Measurements from ENCODE around the gene RGL1.

The RGL1 gene

DNA sequence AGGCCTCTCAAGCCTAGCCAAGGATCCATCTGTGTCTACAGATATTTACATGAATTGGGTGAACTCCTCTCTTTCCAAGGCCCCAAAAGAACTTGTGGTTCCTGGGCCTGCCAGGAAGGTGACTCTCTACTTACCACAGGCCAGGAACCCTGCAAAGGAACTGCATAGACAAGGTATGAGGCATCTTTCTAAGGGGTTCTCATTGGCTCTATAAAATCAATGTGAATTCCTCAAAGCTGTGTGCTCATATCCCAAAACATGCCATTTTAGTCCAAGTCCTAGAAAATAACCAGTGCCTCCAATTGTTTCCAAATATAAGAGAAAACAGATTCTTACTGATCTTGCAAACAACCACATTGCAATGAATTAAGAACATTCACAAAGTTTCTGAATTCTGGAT lies 39.9 kb upstream of the RGL1 start:
- no peak overlapping the region for H3K9ac ChIP-seq (ENCODE audit: low read length)
- no peaks in the 10 kb centered on the region for H4K20me1 ChIP-seq (ENCODE audit: insufficient read depth, low read length)
- no peak for TF ChIP-seq EZH2 (IDR thresholded peaks at IDR 0.05; ENCODE audit: borderline replicate concordance, low read length)
- TF ChIP-seq, protein P1, sequence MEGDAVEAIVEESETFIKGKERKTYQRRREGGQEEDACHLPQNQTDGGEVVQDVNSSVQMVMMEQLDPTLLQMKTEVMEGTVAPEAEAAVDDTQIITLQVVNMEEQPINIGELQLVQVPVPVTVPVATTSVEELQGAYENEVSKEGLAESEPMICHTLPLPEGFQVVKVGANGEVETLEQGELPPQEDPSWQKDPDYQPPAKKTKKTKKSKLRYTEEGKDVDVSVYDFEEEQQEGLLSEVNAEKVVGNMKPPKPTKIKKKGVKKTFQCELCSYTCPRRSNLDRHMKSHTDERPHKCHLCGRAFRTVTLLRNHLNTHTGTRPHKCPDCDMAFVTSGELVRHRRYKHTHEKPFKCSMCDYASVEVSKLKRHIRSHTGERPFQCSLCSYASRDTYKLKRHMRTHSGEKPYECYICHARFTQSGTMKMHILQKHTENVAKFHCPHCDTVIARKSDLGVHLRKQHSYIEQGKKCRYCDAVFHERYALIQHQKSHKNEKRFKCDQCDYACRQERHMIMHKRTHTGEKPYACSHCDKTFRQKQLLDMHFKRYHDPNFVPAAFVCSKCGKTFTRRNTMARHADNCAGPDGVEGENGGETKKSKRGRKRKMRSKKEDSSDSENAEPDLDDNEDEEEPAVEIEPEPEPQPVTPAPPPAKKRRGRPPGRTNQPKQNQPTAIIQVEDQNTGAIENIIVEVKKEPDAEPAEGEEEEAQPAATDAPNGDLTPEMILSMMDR (IDR thresholded peaks at IDR 0.05; ENCODE audit: low read length) = no peak
- H3K4me1 ChIP-seq (ENCODE audit: insufficient read depth, low read length, severe bottlenecking) = no peaks in the 10 kb centered on the region
- H3K4me3 ChIP-seq (ENCODE audit: low read depth, low read length, poor library complexity, severe bottlenecking) = no peak overlapping the region
- H3K79me2 ChIP-seq (ENCODE audit: insufficient read depth, low read length) = no peaks in the 10 kb centered on the region
- H3K36me3 ChIP-seq (ENCODE audit: insufficient read depth, low read length) = no peaks in the 10 kb centered on the region
- H3K9me3 ChIP-seq (ENCODE audit: low read length) = 0 out of 2 replicates have a peak, but pooled peaks cover 3% of the 10 kb centered on the region
- H3K9me2 ChIP-seq (ENCODE audit: low read depth, low read length) = no peaks in the 10 kb centered on the region
- H3K4me2 ChIP-seq (ENCODE audit: low read length) = no peak overlapping the region
- H3K27ac ChIP-seq (ENCODE audit: low read depth, low read length, poor library complexity, severe bottlenecking) = no peak overlapping the region
- no peak overlapping the region for H2AFZ ChIP-seq (ENCODE audit: low read length)
- no peaks in the 10 kb centered on the region for H3K27me3 ChIP-seq (ENCODE audit: insufficient read depth, low read length)
- H3F3A ChIP-seq (ENCODE audit: insufficient read depth, low read length) = no peaks in the 10 kb centered on the region

DNA sequence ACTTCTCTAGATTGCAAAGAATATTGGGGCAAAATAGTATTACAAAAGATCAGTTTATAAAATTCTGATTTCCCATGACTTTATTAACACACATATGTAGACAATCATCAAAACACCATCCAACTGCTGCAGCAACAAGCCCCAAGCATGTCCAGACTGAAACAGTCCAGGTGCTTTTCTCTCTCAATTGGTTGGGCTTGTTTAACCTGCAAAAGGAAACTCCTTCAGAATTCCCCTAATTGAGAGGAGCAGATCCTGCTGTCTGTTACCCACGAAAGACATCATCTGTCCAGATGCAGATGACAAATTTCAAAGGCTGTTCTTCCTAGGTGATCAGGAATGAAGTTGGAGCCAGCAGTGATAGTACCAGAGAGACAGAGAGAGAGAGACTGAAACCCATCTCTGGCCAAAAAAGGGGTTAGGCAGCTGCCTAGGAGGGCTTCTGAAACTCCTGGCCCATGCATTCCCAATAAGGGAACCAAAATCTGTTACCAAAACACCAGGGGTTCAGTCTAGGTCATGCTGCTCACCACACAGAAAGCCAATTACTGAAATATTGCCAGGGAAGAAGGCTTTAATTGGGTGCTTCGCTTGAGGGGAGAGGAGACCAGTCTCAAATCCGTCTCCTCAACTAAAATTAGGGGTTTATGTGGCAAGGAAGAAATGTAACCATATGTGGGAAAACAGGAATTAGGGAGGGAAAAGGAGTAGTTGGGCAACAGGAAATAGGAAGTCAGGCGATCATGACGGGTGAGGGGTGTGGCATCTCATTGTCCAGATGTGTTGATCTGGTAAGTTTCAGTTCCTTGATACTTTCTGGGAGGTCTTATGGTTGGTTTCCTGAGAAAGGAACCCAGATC lies 34.7 kb upstream of the RGL1 start:
- Histone ChIP-seq H3K4me3 (ENCODE audit: low read depth, low read length, poor library complexity, severe bottlenecking) (no peak overlapping the region), H3K4me1 (ENCODE audit: insufficient read depth, low read length, severe bottlenecking) (no peaks in the 10 kb centered on the region), H3K4me2 (ENCODE audit: low read length) (no peak overlapping the region), H3K9ac (ENCODE audit: low read length) (no peak overlapping the region), H3K79me2 (ENCODE audit: insufficient read depth, low read length) (no peaks in the 10 kb centered on the region), H2AFZ (ENCODE audit: low read length) (no peak overlapping the region), H3K36me3 (ENCODE audit: insufficient read depth, low read length) (no peaks in the 10 kb centered on the region), H3K9me2 (ENCODE audit: low read depth, low read length) (no peaks in the 10 kb centered on the region), H3K27me3 (ENCODE audit: insufficient read depth, low read length) (no peaks in the 10 kb centered on the region), H3K9me3 (ENCODE audit: low read length) (0 out of 2 replicates have a peak, but pooled peaks cover 2% of the 10 kb centered on the region), H3K27ac (ENCODE audit: low read depth, low read length, poor library complexity, severe bottlenecking) (no peak overlapping the region), H3F3A (ENCODE audit: insufficient read depth, low read length) (no peaks in the 10 kb centered on the region), H4K20me1 (ENCODE audit: insufficient read depth, low read length) (no peaks in the 10 kb centered on the region)
- TF ChIP-seq, protein P1 (IDR thresholded peaks at IDR 0.05; ENCODE audit: low read length) = no peak
- no peak for TF ChIP-seq EZH2 (IDR thresholded peaks at IDR 0.05; ENCODE audit: borderline replicate concordance, low read length)

DNA sequence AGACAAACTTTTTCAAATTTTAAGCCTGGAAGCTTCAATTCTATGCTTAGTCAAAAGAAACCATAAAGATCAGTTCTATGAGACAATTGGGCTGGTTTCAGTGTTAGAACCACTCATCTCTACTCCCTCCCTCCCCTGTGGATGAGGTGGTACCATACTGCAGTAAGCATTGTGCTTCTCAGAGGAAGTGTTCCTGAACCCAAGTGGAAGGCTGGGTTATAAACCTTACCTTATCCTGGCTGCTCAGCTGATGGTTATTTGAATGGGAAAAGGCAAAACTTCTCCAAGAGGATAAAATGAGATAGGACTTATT lies 34.1 kb upstream of the RGL1 start:
- H3K9ac ChIP-seq (ENCODE audit: low read length) = no peak overlapping the region
- no peaks in the 10 kb centered on the region for H3F3A ChIP-seq (ENCODE audit: insufficient read depth, low read length)
- no peaks in the 10 kb centered on the region for H3K9me2 ChIP-seq (ENCODE audit: low read depth, low read length)
- 0 out of 2 replicates have a peak, but pooled peaks cover 2% of the 10 kb centered on the region for H3K9me3 ChIP-seq (ENCODE audit: low read length)
- no peaks in the 10 kb centered on the region for H3K79me2 ChIP-seq (ENCODE audit: insufficient read depth, low read length)
- TF ChIP-seq, protein P1 (IDR thresholded peaks at IDR 0.05; ENCODE audit: low read length) = no peak
- TF ChIP-seq EZH2 (IDR thresholded peaks at IDR 0.05; ENCODE audit: borderline replicate concordance, low read length) = no peak
- H3K4me3 ChIP-seq (ENCODE audit: low read depth, low read length, poor library complexity, severe bottlenecking) = no peak overlapping the region
- H3K27ac ChIP-seq (ENCODE audit: low read depth, low read length, poor library complexity, severe bottlenecking) = no peak overlapping the region
- H3K4me1 ChIP-seq (ENCODE audit: insufficient read depth, low read length, severe bottlenecking) = no peaks in the 10 kb centered on the region
- H3K4me2 ChIP-seq (ENCODE audit: low read length) = no peak overlapping the region
- H4K20me1 ChIP-seq (ENCODE audit: insufficient read depth, low read length) = no peaks in the 10 kb centered on the region
- no peak overlapping the region for H2AFZ ChIP-seq (ENCODE audit: low read length)
- no peaks in the 10 kb centered on the region for H3K36me3 ChIP-seq (ENCODE audit: insufficient read depth, low read length)
- H3K27me3 ChIP-seq (ENCODE audit: insufficient read depth, low read length) = no peaks in the 10 kb centered on the region
